SK-MEL-5 (cell line): ENCODE data around the gene ARHGAP32. TPM values are rescaled to one million over a fixed set of nuclear protein-coding genes. Genes with fewer than 3 reads are reported as not detected.

Source experiments
- DNase-seq: peaks from one replicate; pipeline ENCODE4 v3.0.0-alpha.2; 2016; ENCODE audit warnings: low read depth, low spot score
- in situ Hi-C: cut with HindIII; loops from 2 replicates; pipeline ENCODE4 v1.10.0; 2016; ENCODE audit warnings: low sequenced_read_pairs, high pct_unique_total_duplicates, low pct_unique_long_range_greater_than_20kb
- small RNA-seq, 2 experiments: library from RNA; depleted of rRNA; stranded (forward); fragments of <200 nt; gene quantifications; one replicate each; pipeline ENCODE3, GENCODE V24; 2014
- total RNA-seq: library from RNA; depleted of rRNA; stranded (reverse); fragments of >200 nt; shearing (Covaris generic); gene quantifications from 2 replicates; pipeline ENCODE4 v1.2.3, GENCODE V29; 2014; rRNA removed

ARHGAP32 gene
- total RNA-seq, 1 experiment from 2014 or later = 9.6 TPM

DNA sequence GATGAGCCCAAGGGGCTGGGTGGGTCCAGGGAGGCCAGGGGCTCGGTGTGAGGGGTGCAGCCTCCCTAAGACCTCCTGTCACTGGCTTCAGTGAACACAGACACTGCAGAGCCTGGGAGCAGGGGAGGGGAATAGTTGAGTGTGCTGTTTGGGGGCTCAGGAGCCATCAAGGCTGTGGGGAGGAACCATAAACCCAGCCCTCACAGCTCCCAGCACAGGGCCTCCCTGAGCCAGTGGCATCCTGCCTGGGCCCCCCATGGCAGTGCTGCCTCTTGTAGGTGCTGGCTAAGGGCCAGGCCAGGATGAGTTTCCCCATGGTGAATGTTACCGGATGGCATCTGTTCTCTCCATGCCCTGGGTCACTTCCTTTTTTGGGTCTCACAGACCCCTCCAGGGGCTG, 275.4 kb downstream of the ARHGAP32 start:
- in situ Hi-C loops = no loop called here
- DNase-seq = no peak

DNA sequence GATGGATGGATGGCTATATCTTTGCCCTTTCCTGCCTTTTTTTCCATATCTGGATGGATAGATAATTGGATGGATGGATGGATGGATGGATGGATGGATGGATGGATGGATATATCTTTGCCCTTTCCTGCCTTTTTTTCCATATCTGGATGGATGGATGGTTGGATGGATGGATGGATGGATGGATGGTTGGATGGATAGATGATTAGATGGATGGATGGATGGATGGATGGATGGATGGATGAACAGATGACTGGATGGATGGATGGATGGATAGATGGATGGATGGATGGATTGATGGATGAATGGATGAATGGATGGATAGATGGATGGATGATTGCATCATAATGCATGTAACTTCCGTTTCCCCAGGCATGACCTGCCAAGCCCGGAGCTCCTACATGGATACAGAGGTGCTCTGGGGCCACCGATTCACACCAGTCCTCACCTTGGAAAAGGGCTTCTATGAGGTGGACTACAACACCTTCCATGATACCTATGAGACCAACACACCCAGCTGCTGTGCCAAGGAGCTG, 276.0 kb downstream of the ARHGAP32 start:
- in situ Hi-C loops = no loop called here
- no peak for DNase-seq

DNA sequence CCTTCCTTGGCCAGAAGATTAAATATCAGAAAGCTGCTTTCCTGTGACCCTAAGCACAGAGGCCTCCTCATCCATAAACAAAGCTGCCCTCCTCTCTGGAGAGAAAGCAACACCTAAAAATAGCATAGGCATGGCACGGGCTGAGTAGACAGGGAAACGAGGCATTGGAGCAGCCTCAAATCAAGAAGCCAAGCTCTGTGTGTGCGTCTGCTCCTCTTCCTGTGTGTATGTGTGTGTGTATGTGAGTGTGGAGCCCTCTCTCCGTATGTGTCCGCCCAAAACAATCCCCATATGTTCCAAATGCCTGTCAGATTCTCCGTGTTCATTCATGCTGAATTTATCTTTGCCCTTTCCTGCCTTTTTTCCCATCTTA, 277.0 kb downstream of the ARHGAP32 start:
- in situ Hi-C loops = no loop called here
- DNase-seq = no peak

Small RNA genes within 50 kb of the gene (small RNA-seq; reads per million reads assigned to genes)
- gene RF00019 = 0 reads per million in 2 experiments
- gene RNU6-874P = 0 reads per million in 2 experiments
- gene RNU6-876P = 0 reads per million in 2 experiments

Other genes starting within 250 kb of the ARHGAP32 start
- 0.13 TPM in 1 of 2 replicates, not detected in the other for gene TP53AIP1, start 249.5 kb downstream of the ARHGAP32 start, total RNA-seq
- gene BARX2, start 183.5 kb upstream of the ARHGAP32 start, total RNA-seq = not detected in 2 replicates